Measurements from ENCODE around the gene DNAH9.
"Not testable (repeated sequence)": the region's sequence is repeated elsewhere in the genome, so short reads cannot be mapped to it uniquely, and the experiment has no call there.

Gene DNAH9

GRCh38 chr17:11921296-11921695, 323.0 kb downstream of the DNAH9 start:
- no peak for DNase-seq (ENCODE audit: low spot score)

DNA sequence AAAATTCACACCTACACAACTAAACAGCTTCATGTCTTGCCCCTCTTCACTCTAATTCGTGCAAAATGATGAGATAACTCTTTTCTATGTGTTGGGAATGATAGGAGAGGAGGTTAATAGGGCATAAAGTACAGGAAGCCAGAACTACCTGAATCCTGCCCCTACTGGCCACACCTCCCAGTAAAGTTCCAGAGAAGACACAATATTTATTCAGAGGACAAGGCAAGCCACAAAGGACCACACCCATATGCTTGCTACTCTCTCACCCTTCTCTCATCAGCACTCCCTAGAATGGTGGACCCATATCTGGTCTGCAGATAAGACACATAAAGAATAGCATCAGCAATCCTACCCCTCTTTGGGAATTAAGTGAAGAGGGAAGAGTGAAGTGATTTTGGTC, 324.4 kb downstream of the DNAH9 start:
- no peak for DNase-seq (ENCODE audit: low spot score)

- no peak for DNase-seq (ENCODE audit: low spot score)
Measured at GRCh38 chr17:11924076-11924475, 325.8 kb downstream of the DNAH9 start.

GRCh38 chr17:11925262-11926021, 327.2 kb downstream of the DNAH9 start:
- DNase-seq (ENCODE audit: low spot score): no peak

GRCh38 chr17:11928436-11928835, 330.2 kb downstream of the DNAH9 start:
- DNase-seq (ENCODE audit: low spot score): no peak

DNA sequence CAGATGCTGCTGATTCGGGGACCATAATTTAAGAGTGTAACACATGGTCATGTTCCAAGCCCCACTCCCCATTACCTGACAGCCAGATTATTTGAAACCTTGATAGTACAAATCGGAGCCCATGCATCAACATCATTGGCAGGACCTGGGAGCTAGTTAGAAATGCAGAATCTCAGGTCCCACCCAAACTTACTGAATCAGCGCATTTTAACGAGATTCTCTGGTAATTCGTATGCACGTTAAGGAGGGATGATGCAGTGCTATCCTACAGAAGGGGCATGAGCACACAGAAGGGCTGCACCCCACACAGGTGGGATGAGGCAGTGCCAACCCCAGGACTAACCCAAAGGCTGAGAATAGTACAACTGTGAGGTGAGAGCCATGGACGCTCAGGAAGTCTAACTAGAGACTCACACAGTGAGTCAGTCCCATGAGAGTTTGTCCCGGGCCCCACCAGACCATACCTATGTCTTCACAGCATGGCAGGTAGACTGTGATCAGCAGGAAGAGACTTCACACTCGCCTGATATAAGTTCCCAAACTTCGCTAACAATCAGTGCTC, 334.1 kb downstream of the DNAH9 start:
- DNase-seq (ENCODE audit: low spot score): peak; percentile 24

- DNase-seq (ENCODE audit: low spot score): peak; percentile 83
Measured at GRCh38 chr17:11935734-11936406, 337.6 kb downstream of the DNAH9 start.

DNA sequence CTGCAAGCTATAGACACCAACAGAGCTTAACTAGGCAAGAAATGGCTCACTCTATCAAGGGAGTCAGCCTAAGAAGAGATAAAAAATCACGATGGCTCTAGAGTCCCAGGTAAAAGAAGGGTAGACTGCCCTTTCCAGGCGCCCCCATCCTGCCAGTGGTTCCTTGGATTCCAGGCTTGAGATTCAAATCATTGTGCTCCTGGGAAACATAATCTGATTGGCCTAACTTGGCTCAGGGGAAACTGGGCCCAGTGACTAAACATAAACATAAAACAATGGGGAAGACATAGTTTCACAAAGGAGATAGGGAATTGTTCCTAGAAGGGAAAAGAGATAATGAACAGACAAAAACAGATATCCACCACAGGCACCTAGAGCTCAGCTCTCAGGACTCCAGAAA, 342.6 kb downstream of the DNAH9 start:
- no peak for DNase-seq (ENCODE audit: low spot score)

- not testable (repeated sequence) for DNase-seq (ENCODE audit: low spot score)
Measured at GRCh38 chr17:11943086-11943485, 344.8 kb downstream of the DNAH9 start.

DNA sequence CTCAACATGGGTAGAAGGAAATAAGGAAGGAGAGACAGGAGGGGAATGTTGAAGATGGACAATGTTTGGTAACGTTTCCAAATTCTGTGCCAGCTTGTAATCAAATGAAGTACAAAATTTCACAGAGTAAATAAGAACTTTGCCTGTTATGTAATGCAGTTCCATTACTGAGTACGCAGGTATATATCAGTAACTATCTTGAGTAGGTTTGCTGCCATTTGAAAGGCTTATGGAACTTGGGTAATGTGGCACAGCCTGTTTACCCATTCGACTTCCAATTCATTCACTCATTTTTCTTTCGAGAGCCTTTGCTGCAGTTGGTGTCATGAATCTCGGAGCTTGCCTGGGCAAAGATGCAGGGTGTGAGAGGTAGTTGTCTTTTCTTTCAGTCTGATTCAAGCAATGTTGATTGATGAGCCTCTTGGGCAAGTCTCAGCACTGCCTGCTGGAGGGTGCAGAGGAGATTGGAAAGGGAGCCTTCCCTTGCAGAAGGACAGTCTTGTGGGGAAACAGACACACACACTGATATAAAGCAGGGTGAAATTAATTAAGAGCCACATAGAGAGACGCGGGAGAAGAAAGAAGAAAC, 345.6 kb downstream of the DNAH9 start:
- no peak for DNase-seq (ENCODE audit: low spot score)

DNA sequence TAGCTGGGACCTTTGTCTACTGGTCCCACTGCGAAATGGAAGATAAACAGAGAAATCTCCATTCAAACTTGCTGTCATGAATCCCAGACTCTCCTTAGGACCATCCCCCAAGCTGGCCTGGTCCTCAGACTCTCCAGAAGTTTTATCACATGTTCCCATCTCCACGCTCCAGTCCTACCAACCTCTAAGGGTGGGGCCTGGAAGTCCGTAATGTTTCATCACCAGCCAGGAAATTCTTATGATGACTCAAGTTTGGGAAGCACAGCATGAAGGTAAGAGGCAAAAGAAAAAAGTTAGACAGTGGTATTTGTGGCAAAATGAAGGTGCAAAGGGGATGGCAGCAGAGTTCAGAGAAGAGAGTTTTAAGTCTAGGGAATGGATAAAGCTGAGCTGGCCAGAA, 346.3 kb downstream of the DNAH9 start:
- DNase-seq (ENCODE audit: low spot score): no peak

DNA sequence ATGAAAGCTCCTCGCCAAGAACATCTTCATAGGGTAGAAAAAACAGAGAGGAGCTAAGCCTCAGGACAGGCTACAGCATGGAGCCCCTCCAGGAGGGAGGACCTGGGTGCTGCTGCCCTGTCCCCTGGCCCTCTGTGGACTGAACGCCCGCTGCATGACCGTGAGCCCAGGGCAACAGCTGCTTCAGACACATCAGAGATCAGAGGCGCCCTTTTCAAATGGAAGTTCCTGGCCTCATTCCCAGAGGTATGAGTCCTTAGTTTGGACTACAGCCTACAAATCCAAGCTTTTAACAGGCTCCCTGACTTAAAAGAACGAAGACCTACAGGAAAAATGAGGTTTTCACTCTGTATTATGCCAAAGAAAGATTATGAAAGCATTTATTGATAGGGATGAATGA, 350.5 kb downstream of the DNAH9 start:
- no peak for DNase-seq (ENCODE audit: low spot score)

GRCh38 chr17:11949571-11949970, 351.3 kb downstream of the DNAH9 start:
- DNase-seq (ENCODE audit: low spot score): not testable (repeated sequence)

DNA sequence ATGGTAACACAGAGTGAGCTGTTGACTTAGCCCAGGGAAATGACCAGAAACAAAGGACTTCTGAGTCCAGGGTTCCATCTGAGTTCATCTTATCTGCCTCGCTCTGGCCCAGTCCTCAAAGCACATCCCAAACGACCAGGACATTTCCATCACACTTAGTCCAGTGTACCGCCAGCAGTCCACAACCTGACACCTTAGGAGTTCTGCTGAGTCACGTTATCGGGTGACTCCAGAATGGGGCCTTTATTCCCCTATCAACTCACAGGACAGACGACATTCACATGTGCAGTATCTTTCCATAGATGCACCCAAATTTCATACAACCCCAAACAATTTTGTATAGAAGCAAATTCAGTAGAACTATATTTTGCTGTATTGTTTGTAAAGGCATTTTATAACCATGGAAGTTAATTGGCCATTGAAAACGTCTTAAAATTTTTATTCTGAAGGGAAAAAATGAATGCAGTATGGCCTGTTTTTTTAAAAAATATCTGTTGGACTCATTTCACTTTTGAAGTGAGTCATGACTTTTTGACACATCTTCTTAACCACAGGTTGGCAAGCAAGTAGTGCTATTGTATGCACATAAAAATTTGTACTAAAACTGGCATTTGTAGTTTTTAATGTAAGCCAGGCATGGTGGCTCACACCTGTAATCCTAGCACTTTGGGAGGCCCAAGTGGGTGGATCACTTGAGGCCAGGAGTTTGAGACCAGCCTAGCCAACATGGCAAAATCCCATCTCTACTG, 352.7 kb downstream of the DNAH9 start:
- DNase-seq (ENCODE audit: low spot score): no peak

DNA sequence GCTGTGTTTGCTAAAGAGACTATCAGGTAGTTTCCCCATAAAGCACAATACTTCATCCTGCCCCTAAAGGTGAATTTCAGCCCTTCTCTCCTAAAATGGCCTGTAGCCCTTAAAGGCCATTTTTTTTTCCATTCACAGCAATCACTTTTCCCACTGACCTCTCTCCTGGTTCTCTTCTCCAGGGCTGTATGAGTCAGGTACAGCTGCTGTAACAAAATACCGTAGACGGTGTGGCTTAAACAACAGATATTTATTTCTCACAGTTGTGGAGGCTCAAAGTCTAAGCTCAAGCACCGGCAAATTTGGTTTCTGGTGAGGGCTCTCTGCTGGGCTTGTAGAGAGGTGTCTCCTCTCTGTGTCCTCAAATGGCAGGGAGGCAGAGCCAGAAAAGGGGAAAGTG, 354.3 kb downstream of the DNAH9 start:
- DNase-seq (ENCODE audit: low spot score): no peak

GRCh38 chr17:11953924-11954323, 355.7 kb downstream of the DNAH9 start:
- no peak for DNase-seq (ENCODE audit: low spot score)

- no peak for DNase-seq (ENCODE audit: low spot score)
Measured at GRCh38 chr17:11954936-11955335, 356.7 kb downstream of the DNAH9 start.

DNA sequence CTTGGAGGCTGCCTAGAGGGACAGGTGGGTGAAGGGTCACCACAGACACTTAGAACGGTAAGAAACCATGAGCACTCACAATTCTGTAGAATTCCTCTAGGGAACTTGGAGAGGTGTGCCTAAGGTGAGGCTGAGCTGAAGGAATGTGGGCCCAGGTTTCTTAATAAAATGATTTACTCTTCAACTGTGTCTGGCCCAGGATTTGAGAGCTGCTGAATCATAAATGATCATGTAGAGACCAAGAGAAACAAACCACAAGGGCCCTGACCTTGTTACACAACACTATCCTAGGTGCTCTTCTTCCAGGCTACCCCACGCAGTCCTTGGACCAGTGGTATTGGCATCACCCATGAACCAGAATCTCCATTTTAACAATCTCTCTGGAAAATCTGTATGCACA, 371.3 kb downstream of the DNAH9 start:
- DNase-seq (ENCODE audit: low spot score): no peak

GRCh38 chr17:11972741-11973140, 374.5 kb downstream of the DNAH9 start:
- DNase-seq (ENCODE audit: low spot score): not testable (repeated sequence)

- DNase-seq (ENCODE audit: low spot score): no peak
Measured at GRCh38 chr17:11979795-11980194, 381.5 kb downstream of the DNAH9 start.

DNA sequence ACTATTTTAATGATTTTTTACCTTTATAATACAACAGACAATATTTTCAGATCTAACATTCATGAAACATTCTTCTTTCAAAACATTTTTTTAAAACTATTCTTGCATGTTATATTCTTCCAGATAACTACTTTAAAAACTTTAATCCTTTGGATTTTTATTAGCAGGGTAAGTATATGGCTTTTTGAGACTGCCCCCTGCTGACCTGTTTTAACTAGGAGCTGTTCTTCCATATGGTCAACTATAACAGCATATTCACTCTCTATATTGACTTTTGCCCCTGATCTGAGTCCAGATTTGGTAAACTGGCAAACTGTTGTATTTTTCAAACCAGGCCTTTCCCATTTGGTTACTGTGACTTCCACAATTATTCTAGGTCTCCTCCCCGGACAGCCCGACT, 382.5 kb downstream of the DNAH9 start:
- DNase-seq (ENCODE audit: low spot score): no peak

- no peak for DNase-seq (ENCODE audit: low spot score)
Measured at GRCh38 chr17:11981862-11982261, 383.6 kb downstream of the DNAH9 start.

All from ecto neural progenitor cell (in vitro differentiated cells).